T-helper 1 cell treated with Interleukin-12 subunit alpha and Interleukin-12 subunit beta and Interleukin-4 antibody, amounts not matched to agents 30 μg/mL and 1 μg/mL, for 36 hours (primary cell): ENCODE data around the gene ADGB.
"Not testable (repeated sequence)": the region's sequence is repeated elsewhere in the genome, so short reads cannot be mapped to it uniquely, and the experiment has no call there.

Source experiments
- H3K27ac Mint-ChIP-seq: one replicate; pipeline ENCODE4 v1.8.0; 2021; ENCODE audit warnings: mild to moderate bottlenecking, mixed read lengths
- H3K27me3 Mint-ChIP-seq: one replicate; pipeline ENCODE4 v1.8.0; 2021; ENCODE audit warnings: low read depth, mixed read lengths
- H3K36me3 Mint-ChIP-seq: one replicate; pipeline ENCODE4 v1.8.0; 2021; ENCODE audit warnings: low read depth, mixed read lengths
- H3K4me1 Mint-ChIP-seq: one replicate; pipeline ENCODE4 v1.8.0; 2021; ENCODE audit warnings: low read depth, mixed read lengths
- H3K4me3 Mint-ChIP-seq: one replicate; pipeline ENCODE4 v1.8.0; 2021; ENCODE audit warnings: mild to moderate bottlenecking, moderate library complexity, mixed read lengths
- H3K9me3 Mint-ChIP-seq: one replicate; pipeline ENCODE4 v1.8.0; 2021; ENCODE audit warnings: mixed read lengths

Gene ADGB

GRCh38 chr6:146753306-146753705 lies 154.5 kb downstream of the ADGB start:
- peaks cover 14% of the 10 kb centered on the region for H3K27me3 Mint-ChIP-seq
- H3K27ac Mint-ChIP-seq: no peak overlapping the region
- no peak overlapping the region for H3K4me3 Mint-ChIP-seq
- H3K4me1 Mint-ChIP-seq: no peaks in the 10 kb centered on the region
- peaks cover 3% of the 10 kb centered on the region for H3K9me3 Mint-ChIP-seq
- no peaks in the 10 kb centered on the region for H3K36me3 Mint-ChIP-seq

GRCh38 chr6:146767632-146768031 lies 168.9 kb downstream of the ADGB start:
- H3K36me3 Mint-ChIP-seq: no peaks in the 10 kb centered on the region
- no peak overlapping the region for H3K27ac Mint-ChIP-seq
- H3K4me1 Mint-ChIP-seq: peaks cover 22% of the 10 kb centered on the region
- H3K4me3 Mint-ChIP-seq: no peak overlapping the region
- no peaks in the 10 kb centered on the region for H3K9me3 Mint-ChIP-seq
- H3K27me3 Mint-ChIP-seq: peaks cover 4% of the 10 kb centered on the region

GRCh38 chr6:146768722-146769121 lies 169.9 kb downstream of the ADGB start:
- Mint-ChIP-seq H3K4me1 (peaks cover 22% of the 10 kb centered on the region), H3K36me3 (no peaks in the 10 kb centered on the region), H3K27ac (no peak overlapping the region), H3K4me3 (no peak overlapping the region), H3K27me3 (peaks cover 4% of the 10 kb centered on the region), H3K9me3 (no peaks in the 10 kb centered on the region)

GRCh38 chr6:146770275-146770964 lies 171.6 kb downstream of the ADGB start:
- H3K4me1 Mint-ChIP-seq: peaks cover 22% of the 10 kb centered on the region
- peak overlapping the region; percentile 65 for H3K27ac Mint-ChIP-seq
- H3K9me3 Mint-ChIP-seq: no peaks in the 10 kb centered on the region
- no peaks in the 10 kb centered on the region for H3K36me3 Mint-ChIP-seq
- H3K4me3 Mint-ChIP-seq: peak overlapping the region; percentile 70
- H3K27me3 Mint-ChIP-seq: no peaks in the 10 kb centered on the region

- no peaks in the 10 kb centered on the region for H3K36me3 Mint-ChIP-seq
- peak overlapping the region; percentile 70 for H3K4me3 Mint-ChIP-seq
- H3K27me3 Mint-ChIP-seq: no peaks in the 10 kb centered on the region
- peaks cover 22% of the 10 kb centered on the region for H3K4me1 Mint-ChIP-seq
- H3K9me3 Mint-ChIP-seq: no peaks in the 10 kb centered on the region
- H3K27ac Mint-ChIP-seq: peak overlapping the region; percentile 65
Observed at GRCh38 chr6:146770965-146771735, 172.4 kb downstream of the ADGB start.

GRCh38 chr6:146775220-146775619 lies 176.4 kb downstream of the ADGB start:
- H3K9me3 Mint-ChIP-seq: no peaks in the 10 kb centered on the region
- peaks cover 18% of the 10 kb centered on the region for H3K4me1 Mint-ChIP-seq
- no peaks in the 10 kb centered on the region for H3K36me3 Mint-ChIP-seq
- peaks cover 3% of the 10 kb centered on the region for H3K27me3 Mint-ChIP-seq
- no peak overlapping the region for H3K4me3 Mint-ChIP-seq
- no peak overlapping the region for H3K27ac Mint-ChIP-seq

- Mint-ChIP-seq H3K4me1 (no peaks in the 10 kb centered on the region), H3K27me3 (peaks cover 7% of the 10 kb centered on the region), H3K4me3 (no peak overlapping the region), H3K27ac (no peak overlapping the region), H3K9me3 (no peaks in the 10 kb centered on the region), H3K36me3 (no peaks in the 10 kb centered on the region)
Observed at GRCh38 chr6:146781836-146782235, 183.1 kb downstream of the ADGB start.

GRCh38 chr6:146785001-146785585 lies 186.3 kb downstream of the ADGB start:
- no peak overlapping the region for H3K4me3 Mint-ChIP-seq
- H3K36me3 Mint-ChIP-seq: no peaks in the 10 kb centered on the region
- peaks cover 7% of the 10 kb centered on the region for H3K27me3 Mint-ChIP-seq
- no peaks in the 10 kb centered on the region for H3K9me3 Mint-ChIP-seq
- H3K4me1 Mint-ChIP-seq: peaks cover 6% of the 10 kb centered on the region
- no peak overlapping the region for H3K27ac Mint-ChIP-seq

- Mint-ChIP-seq H3K4me1 (peaks cover 6% of the 10 kb centered on the region), H3K27me3 (peaks cover 7% of the 10 kb centered on the region)
Observed at GRCh38 chr6:146787876-146788508, 189.2 kb downstream of the ADGB start.

GRCh38 chr6:146790561-146791091 lies 191.9 kb downstream of the ADGB start:
- H3K9me3 Mint-ChIP-seq: no peaks in the 10 kb centered on the region
- peaks cover 3% of the 10 kb centered on the region for H3K27me3 Mint-ChIP-seq
- peaks cover 6% of the 10 kb centered on the region for H3K4me1 Mint-ChIP-seq
- H3K27ac Mint-ChIP-seq: no peak overlapping the region
- H3K4me3 Mint-ChIP-seq: no peak overlapping the region
- H3K36me3 Mint-ChIP-seq: no peaks in the 10 kb centered on the region

More at GRCh38 chr6:146787876-146788508, 189.2 kb downstream of the ADGB start:
- no peaks in the 10 kb centered on the region for H3K36me3 Mint-ChIP-seq
- no peaks in the 10 kb centered on the region for H3K9me3 Mint-ChIP-seq
- H3K4me3 Mint-ChIP-seq: no peak overlapping the region
- no peak overlapping the region for H3K27ac Mint-ChIP-seq

- no peak overlapping the region for H3K4me3 Mint-ChIP-seq
Observed at GRCh38 chr6:146791930-146792329, 193.2 kb downstream of the ADGB start.

GRCh38 chr6:146793218-146793617 lies 194.4 kb downstream of the ADGB start:
- not testable (repeated sequence) for H3K4me1 Mint-ChIP-seq, H3K9me3 Mint-ChIP-seq, H3K36me3 Mint-ChIP-seq, H3K27ac Mint-ChIP-seq, H3K27me3 Mint-ChIP-seq, H3K4me3 Mint-ChIP-seq

More at GRCh38 chr6:146791930-146792329, 193.2 kb downstream of the ADGB start:
- peaks cover 3% of the 10 kb centered on the region for H3K9me3 Mint-ChIP-seq
- no peak overlapping the region for H3K27ac Mint-ChIP-seq
- H3K27me3 Mint-ChIP-seq: peaks cover 3% of the 10 kb centered on the region
- H3K4me1 Mint-ChIP-seq: peaks cover 6% of the 10 kb centered on the region
- H3K36me3 Mint-ChIP-seq: no peaks in the 10 kb centered on the region

GRCh38 chr6:146795479-146796133 lies 196.8 kb downstream of the ADGB start:
- Mint-ChIP-seq H3K4me1 (no peaks in the 10 kb centered on the region), H3K27ac (no peak overlapping the region), H3K9me3 (peaks cover 3% of the 10 kb centered on the region), H3K36me3 (no peaks in the 10 kb centered on the region), H3K4me3 (no peak overlapping the region), H3K27me3 (no peaks in the 10 kb centered on the region)

- not testable (repeated sequence) for H3K4me1 Mint-ChIP-seq, H3K9me3 Mint-ChIP-seq, H3K27me3 Mint-ChIP-seq, H3K36me3 Mint-ChIP-seq, H3K27ac Mint-ChIP-seq, H3K4me3 Mint-ChIP-seq
Observed at GRCh38 chr6:146803167-146803566, 204.4 kb downstream of the ADGB start.
